HepG2 (cell line): ENCODE measurements around the gene CDHR1. TPM values are rescaled to one million over a fixed set of nuclear protein-coding genes. Genes with fewer than 3 reads are reported as not detected.

Experiments used
- ATAC-seq: fragments of 200-7000 bp; cut with Tn5 transposase; 3 replicates; pipeline ENCODE4 v1.9.1; 2020; ENCODE audit warnings: mild to moderate bottlenecking, moderate library complexity
- BruUV-seq: library from RNA; stranded (reverse); fragments of 400-500 nt; replicated peaks from 2 replicates; lab custom pipeline; 2021; lab: Mats Ljungman, UMichigan
- CTCF ChIA-PET: fragments of 300-600 bp; formaldehyde crosslinking; extraction: SDS; loops from one replicate; lab custom pipeline; 2021; ENCODE audit warnings: low total read pairs, inconsistent platforms, low intra/inter-chr PET ratio; lab: Yijun Ruan, JAX
- POLR2A ChIA-PET: fragments of 350-600 bp; sonication (Branson Sonifier 250); formaldehyde crosslinking; loops from one replicate; lab custom pipeline; 2020; ENCODE audit warnings: antibody characterized with exemption, inconsistent platforms; lab: Yijun Ruan, JAX
- DNase-seq: peaks from one replicate; pipeline ENCODE4 v3.0.0-alpha.2; 2015; ENCODE audit warnings: low spot score
- FAIRE-seq: peaks from 3 replicates; lab custom pipeline; 2011; peaks lifted over from hg19 to GRCh38; lab: Jason Lieb, UNC
- H2AFZ ChIP-seq: one replicate; pipeline ENCODE4 v1.6.1; 2011; ENCODE audit warnings: low read length, inconsistent platforms
- H3K27ac ChIP-seq: fragments of 300-600 bp; 3 replicates; pipeline ENCODE4 v1.8.0; 2011; ENCODE audit warnings: mixed run types, mild to moderate bottlenecking, mixed read lengths, low read length, inconsistent platforms; ENCODE audit not compliant: insufficient read depth; ENCODE audit errors: extremely low read length
- H3K27me3 ChIP-seq, 2 experiments: fragments of 200-600 bp in 1 of 2; 2 replicates in 1 of 2; 3 replicates in 1 of 2; pipeline versions ENCODE4 v1.6.0 to v1.8.0; 2011; ENCODE audit warnings: low read length in 2 of 2, mild to moderate bottlenecking in 2 of 2, moderate library complexity in 2 of 2, inconsistent platforms in 1 of 2; ENCODE audit not compliant: insufficient read depth in 2 of 2, control insufficient read depth in 1 of 2
- H3K36me3 ChIP-seq, 2 experiments: fragments of 200-600 bp in 1 of 2; replicated peaks in 1 of 2; 2 replicates in 1 of 2; 3 replicates in 1 of 2; pipeline versions ENCODE4 v1.5.1 to v1.8.0; 2011; ENCODE audit warnings: low read length in 2 of 2, inconsistent platforms in 1 of 2; ENCODE audit not compliant: insufficient read depth in 2 of 2, control insufficient read depth in 1 of 2
- H3K4me1 ChIP-seq: 2 replicates; pipeline ENCODE4 v1.5.1; 2012; ENCODE audit warnings: low read length, inconsistent platforms; ENCODE audit not compliant: insufficient read depth
- H3K4me2 ChIP-seq: 2 replicates; pipeline ENCODE4 v1.6.0; 2011; ENCODE audit warnings: low read depth, low read length, inconsistent platforms
- H3K4me3 ChIP-seq, 3 experiments: fragments of 200-600 bp in 1 of 3; sonication (generic), shearing (Covaris generic) in 1 of 3; replicated peaks in 1 of 3; 2 replicates each; pipeline ENCODE4 v1.5.1; 2011 to 2016; ENCODE audit warnings: low read length in 3 of 3, inconsistent platforms in 2 of 3, low read depth in 2 of 3, mild to moderate bottlenecking in 2 of 3, control low read depth in 1 of 3, mixed read lengths in 1 of 3; ENCODE audit not compliant: insufficient read depth in 1 of 3
- H3K79me2 ChIP-seq: one replicate; pipeline ENCODE4 v1.6.1; 2011; ENCODE audit warnings: low read length, inconsistent platforms; ENCODE audit not compliant: insufficient read depth
- H3K9ac ChIP-seq: 2 replicates; pipeline ENCODE4 v1.6.0; 2011; ENCODE audit warnings: mild to moderate bottlenecking, low read depth, low read length, inconsistent platforms; ENCODE audit not compliant: insufficient read depth
- H3K9me3 ChIP-seq: 2 replicates; pipeline ENCODE4 v1.5.1; 2012; ENCODE audit warnings: mild to moderate bottlenecking, low read length
- H4K20me1 ChIP-seq: 2 replicates; pipeline ENCODE4 v1.6.0; 2011; ENCODE audit warnings: inconsistent platforms, mild to moderate bottlenecking, low read length, moderate library complexity; ENCODE audit not compliant: insufficient read depth
- AFF4 ChIP-seq: sonication (generic); formaldehyde crosslinking; IDR thresholded peaks from 2 replicates; pipeline ENCODE4 v1.4.0; 2020; ENCODE audit warnings: missing genetic modification reagents
- CBX2 ChIP-seq, 2 experiments: fragments of 200-600 bp in 1 of 2; sonication (generic); formaldehyde crosslinking in 1 of 2; IDR thresholded peaks; 2 replicates each; pipeline versions ENCODE4 v1.7.0 to v1.8.1; 2018 to 2022; ENCODE audit warnings: low read depth in 2 of 2, low read length in 1 of 2, mild to moderate bottlenecking in 1 of 2, missing genetic modification reagents in 1 of 2
- HDAC1 ChIP-seq: sonication (generic); formaldehyde crosslinking; IDR thresholded peaks from 2 replicates; pipeline ENCODE4 v1.5.1; 2020; ENCODE audit warnings: mild to moderate bottlenecking, missing genetic modification reagents
- KLF9 ChIP-seq: IDR thresholded peaks from 2 replicates; pipeline ENCODE4 v1.6.1; 2016; ENCODE audit warnings: low read depth
- MED1 ChIP-seq: sonication (generic); formaldehyde crosslinking; IDR thresholded peaks from 2 replicates; pipeline ENCODE4 v1.4.0; 2020; ENCODE audit warnings: missing genetic modification reagents
- MEF2D ChIP-seq: sonication (generic); formaldehyde crosslinking; IDR thresholded peaks from 2 replicates; pipeline ENCODE4 v1.5.1; 2020; ENCODE audit warnings: mild to moderate bottlenecking, missing genetic modification reagents
- NKX3-1 ChIP-seq: sonication (generic); formaldehyde crosslinking; IDR thresholded peaks from 2 replicates; pipeline ENCODE4 v1.5.0; 2020; ENCODE audit warnings: missing genetic modification reagents
- SMAD1 ChIP-seq: sonication (generic); formaldehyde crosslinking; IDR thresholded peaks from 2 replicates; pipeline ENCODE4 v1.4.0; 2020; ENCODE audit warnings: missing genetic modification reagents, low read depth, mild to moderate bottlenecking, borderline replicate concordance
- SRSF4 ChIP-seq: fragments of 200-400 bp; formaldehyde crosslinking; IDR thresholded peaks from one replicate; pipeline ENCODE4 v1.6.1; 2018; ENCODE audit warnings: mild to moderate bottlenecking, low read depth, low read length, moderate library complexity; ENCODE audit not compliant: poor library complexity, severe bottlenecking
- ZBTB1 ChIP-seq: sonication (generic); formaldehyde crosslinking; IDR thresholded peaks from 2 replicates; pipeline ENCODE4 v1.4.0; 2020; ENCODE audit warnings: missing genetic modification reagents, borderline replicate concordance
- ZNF224 ChIP-seq: sonication (generic); formaldehyde crosslinking; IDR thresholded peaks from 2 replicates; pipeline ENCODE4 v1.5.0; 2020; ENCODE audit warnings: mild to moderate bottlenecking, missing genetic modification reagents
- ZNF225 ChIP-seq: sonication (generic); formaldehyde crosslinking; IDR thresholded peaks from 2 replicates; pipeline ENCODE4 v1.4.0; 2020; ENCODE audit warnings: mild to moderate bottlenecking, missing genetic modification reagents
- ZNF263 ChIP-seq: sonication (generic); formaldehyde crosslinking; IDR thresholded peaks from 2 replicates; pipeline ENCODE4 v1.4.0; 2020; ENCODE audit warnings: missing genetic modification reagents
- ZNF280D ChIP-seq: sonication (generic); formaldehyde crosslinking; IDR thresholded peaks from 2 replicates; pipeline ENCODE4 v1.5.1; 2020; ENCODE audit warnings: mild to moderate bottlenecking, missing genetic modification reagents
- ZNF547 ChIP-seq: sonication (generic); formaldehyde crosslinking; IDR thresholded peaks from 2 replicates; pipeline ENCODE4 v1.5.1; 2020; ENCODE audit warnings: mild to moderate bottlenecking, missing genetic modification reagents
- ZNF850 ChIP-seq: sonication (generic); formaldehyde crosslinking; conservative IDR thresholded peaks from 2 replicates; pipeline ENCODE4 v1.9.0; 2021; ENCODE audit warnings: mild to moderate bottlenecking, missing genetic modification reagents
- ZNF883 ChIP-seq: sonication (generic); formaldehyde crosslinking; IDR thresholded peaks from 2 replicates; pipeline ENCODE4 v1.5.1; 2020; ENCODE audit warnings: mild to moderate bottlenecking, missing genetic modification reagents; ENCODE audit errors: not compliant biosample characterization
- ZSCAN22 ChIP-seq: sonication (generic); formaldehyde crosslinking; IDR thresholded peaks from 2 replicates; pipeline ENCODE4 v1.4.0; 2020; ENCODE audit warnings: mild to moderate bottlenecking, missing genetic modification reagents
- WGBS: methylation state at CpG from one replicate; pipeline ENCODE4 v1.1.6; 2017; ENCODE audit warnings: low lambda C conversion rate; 5-methylcytosine and 5-hydroxymethylcytosine counted together
- in situ Hi-C: cut with HindIII; loops from 2 replicates; pipeline ENCODE4 v1.10.0; 2017; ENCODE audit warnings: low pct_unique_long_range_greater_than_20kb; ENCODE audit not compliant: extremely low pct_ligation_motif_present
- intact Hi-C: fragments of 100-400 bp; cut with micrococcal nuclease; formaldehyde crosslinking; loops from one replicate; pipeline ENCODE4 v1.10.0; 2022; ENCODE audit not compliant: unreplicated experiment
- polyA plus RNA-seq, 8 experiments: library from polyadenylated mRNA; depleted of rRNA in 3 of 8; stranded (reverse) in 7 of 8; unstranded in 1 of 8; fragments of >200 nt; fragmentation: Illumina TruSeq in 4 of 8; extraction: Trizol in 4 of 8; gene quantifications; 2 replicates each; pipeline versions ENCODE4 v1.2.1 to v1.2.3, GENCODE V29; 2011 to 2016; ENCODE audit warnings: low read depth in 4 of 8, missing spikeins in 1 of 8, mixed read lengths in 1 of 8; ENCODE audit not compliant: insufficient read depth in 1 of 8
- total RNA-seq, 5 experiments: library from RNA; depleted of rRNA; stranded (reverse); fragments of >200 nt; fragmentation: Illumina TruSeq; extraction: Trizol; gene quantifications; 2 replicates each; pipeline ENCODE4 v1.2.3, GENCODE V29; 2016; ENCODE audit warnings: low read depth in 1 of 5

The CDHR1 gene
- total and polyA plus RNA-seq, 2 of the 13 experiments (the other 11 are each of a cell fraction or from before 2014, with no cell fraction given), result 0.04 to 0.09 TPM

- TF ChIP-seq CBX2 (IDR thresholded peaks at IDR 0.05; ENCODE audit: low read depth, low read length) (no peak), CBX2 (CRISPR knock-in tag; IDR thresholded peaks at IDR 0.05; ENCODE audit: low read depth) (no peak), ZNF263 (no peak), KLF9 (CRISPR knock-in tag) (no peak), ZNF224 (no peak), ZNF883 (CRISPR knock-in tag) (no peak), SRSF4 (no peak), HDAC1 (CRISPR knock-in tag) (no peak)
Observed at GRCh38 chr10:84226616-84227015, 32.3 kb downstream of the CDHR1 start (continued).

- intact Hi-C loops, result no loop called here
- H4K20me1 ChIP-seq, result no peaks in the 10 kb centered on the region
- no peak overlapping the region for H3K4me2 ChIP-seq
- no peak overlapping the region for H3K27ac ChIP-seq
- H3K9ac ChIP-seq, result no peak overlapping the region
- in situ Hi-C loops, result no loop called here
- no peak for TF ChIP-seq MEF2D (CRISPR knock-in tag)
- no peak for TF ChIP-seq CBX2 (IDR thresholded peaks at IDR 0.05; ENCODE audit: low read depth, low read length)
- TF ChIP-seq CBX2 (CRISPR knock-in tag; IDR thresholded peaks at IDR 0.05; ENCODE audit: low read depth), result no peak
- no peak for TF ChIP-seq AFF4
- TF ChIP-seq SMAD1 (CRISPR knock-in tag), result no peak
- no peak for TF ChIP-seq NKX3-1 (CRISPR knock-in tag)
- TF ChIP-seq ZNF280D (CRISPR knock-in tag), result no peak
- no peak for TF ChIP-seq ZNF850 (CRISPR knock-in tag)
- TF ChIP-seq ZSCAN22 (CRISPR knock-in tag), result no peak
- no peak for TF ChIP-seq ZNF225 (CRISPR knock-in tag)
- TF ChIP-seq ZBTB1 (CRISPR knock-in tag), result no peak
- no peak for TF ChIP-seq MED1 (CRISPR knock-in tag)
- no peak for TF ChIP-seq ZNF547 (CRISPR knock-in tag)
- FAIRE-seq (no peak), ATAC-seq (no peak), DNase-seq (no peak)
- peaks cover 0 to 17% of the 10 kb centered on the region in 2 experiments; a peak in 2 of 5 replicates for H3K27me3 ChIP-seq
- no peak overlapping the region for H2AFZ ChIP-seq
- H3K4me1 ChIP-seq, result no peaks in the 10 kb centered on the region
- 2% methylated on average over 4 of the region's 4 CpGs for WGBS
- no peaks in the 10 kb centered on the region for H3K9me3 ChIP-seq
- CTCF ChIA-PET, result no interaction called here
- no peaks in the 10 kb centered on the region for H3K36me3 ChIP-seq
- no peaks in the 10 kb centered on the region for H3K79me2 ChIP-seq
- no peak overlapping the region for H3K4me3 ChIP-seq
- POLR2A ChIA-PET, result no interaction called here
- no TSS peak for BruUV-seq
Observed at GRCh38 chr10:84227810-84228209, 33.5 kb downstream of the CDHR1 start.
